Liver (tissue), 3 donors: ENCODE measurements around the gene ATP8B3.

ENCODE experiments used
- EGR1 ChIP-seq, 2 donors: IDR thresholded peaks; 2 replicates each; pipeline ENCODE4 v1.6.1; 2016 to 2018; ENCODE audit warnings: antibody characterized with exemption in 2 of 2, low read depth in 2 of 2
- FOXA1 ChIP-seq: IDR thresholded peaks from 2 replicates; pipeline ENCODE4 v1.6.1; 2016; ENCODE audit warnings: antibody characterized with exemption
- HNF4G ChIP-seq: IDR thresholded peaks from 2 replicates; pipeline ENCODE4 v1.6.1; 2016; ENCODE audit warnings: antibody characterized with exemption
- JUND ChIP-seq, 2 donors: IDR thresholded peaks; 2 replicates each; pipeline ENCODE4 v1.6.1; 2016; ENCODE audit warnings: antibody characterized with exemption in 2 of 2
- NR2F2 ChIP-seq: IDR thresholded peaks from 2 replicates; pipeline ENCODE4 v1.6.1; 2016; ENCODE audit warnings: antibody characterized with exemption
- RAD21 ChIP-seq, 2 donors: IDR thresholded peaks; 2 replicates each; pipeline ENCODE4 v1.6.1; 2016; ENCODE audit warnings: antibody characterized with exemption in 2 of 2, mild to moderate bottlenecking in 2 of 2
- SP1 ChIP-seq: IDR thresholded peaks from 2 replicates; pipeline ENCODE4 v1.6.1; 2018; ENCODE audit warnings: antibody characterized with exemption, mild to moderate bottlenecking
- TAF1 ChIP-seq: conservative IDR thresholded peaks from 2 replicates; pipeline ENCODE4 v1.6.1; 2016; ENCODE audit warnings: antibody characterized with exemption, mild to moderate bottlenecking
- YY1 ChIP-seq: IDR thresholded peaks from 2 replicates; pipeline ENCODE4 v1.6.1; 2016; ENCODE audit warnings: antibody characterized with exemption, mild to moderate bottlenecking
- TF ChIP-seq, protein P1 (sequence below): fragments of 150-350 bp; IDR thresholded peaks from 2 replicates; pipeline ENCODE4 v1.5.1; 2017; ENCODE audit warnings: improper control_type of control experiment, low read depth, low read length; ENCODE audit not compliant: missing input control
- TF ChIP-seq, protein P2 (sequence below): IDR thresholded peaks from 2 replicates; pipeline ENCODE4 v1.6.1; 2016; ENCODE audit warnings: antibody characterized with exemption
- TF ChIP-seq, protein P3 (sequence below): IDR thresholded peaks from 2 replicates; pipeline ENCODE4 v1.6.1; 2016; ENCODE audit warnings: antibody characterized with exemption
- donor health status: healthy.
- donor health status: healthy.

DNA sequence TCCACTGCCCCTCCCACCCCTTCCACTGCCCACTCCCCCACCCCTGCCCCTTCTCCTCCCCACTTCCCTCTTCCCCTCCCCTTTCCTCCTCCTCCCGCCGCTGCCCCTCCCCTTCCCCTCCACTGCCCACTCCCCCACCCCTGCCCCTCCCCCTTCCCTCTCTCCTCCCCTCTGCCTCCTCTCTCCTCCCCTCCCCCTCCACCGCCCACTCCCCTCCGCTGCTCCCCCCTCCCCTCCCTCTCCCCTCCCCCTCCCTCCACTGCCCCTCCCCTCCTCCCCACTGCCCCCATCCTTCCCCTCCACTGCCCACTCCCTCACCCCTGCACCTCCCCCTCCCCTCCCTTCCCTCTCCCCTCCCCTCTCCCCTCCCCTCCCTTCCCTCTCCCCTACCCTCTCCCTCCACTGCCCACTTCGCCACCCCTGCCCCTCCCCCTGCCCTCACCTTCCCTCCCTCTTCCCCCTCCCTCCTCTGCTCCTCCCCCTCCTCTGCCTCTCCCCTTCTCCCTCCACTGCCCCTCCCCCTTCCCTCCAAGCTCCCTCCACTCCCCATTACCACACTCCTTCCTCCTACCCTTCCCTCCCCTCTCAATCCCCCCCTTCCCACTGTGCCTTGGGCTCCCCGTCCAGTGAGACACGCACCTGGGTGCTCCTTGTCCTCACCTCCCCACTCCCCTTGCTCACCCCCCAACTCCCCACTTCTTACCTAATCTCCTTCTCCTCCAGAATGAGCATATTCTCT is 21.9 kb downstream of the ATP8B3 start:
- TF ChIP-seq, protein P1, sequence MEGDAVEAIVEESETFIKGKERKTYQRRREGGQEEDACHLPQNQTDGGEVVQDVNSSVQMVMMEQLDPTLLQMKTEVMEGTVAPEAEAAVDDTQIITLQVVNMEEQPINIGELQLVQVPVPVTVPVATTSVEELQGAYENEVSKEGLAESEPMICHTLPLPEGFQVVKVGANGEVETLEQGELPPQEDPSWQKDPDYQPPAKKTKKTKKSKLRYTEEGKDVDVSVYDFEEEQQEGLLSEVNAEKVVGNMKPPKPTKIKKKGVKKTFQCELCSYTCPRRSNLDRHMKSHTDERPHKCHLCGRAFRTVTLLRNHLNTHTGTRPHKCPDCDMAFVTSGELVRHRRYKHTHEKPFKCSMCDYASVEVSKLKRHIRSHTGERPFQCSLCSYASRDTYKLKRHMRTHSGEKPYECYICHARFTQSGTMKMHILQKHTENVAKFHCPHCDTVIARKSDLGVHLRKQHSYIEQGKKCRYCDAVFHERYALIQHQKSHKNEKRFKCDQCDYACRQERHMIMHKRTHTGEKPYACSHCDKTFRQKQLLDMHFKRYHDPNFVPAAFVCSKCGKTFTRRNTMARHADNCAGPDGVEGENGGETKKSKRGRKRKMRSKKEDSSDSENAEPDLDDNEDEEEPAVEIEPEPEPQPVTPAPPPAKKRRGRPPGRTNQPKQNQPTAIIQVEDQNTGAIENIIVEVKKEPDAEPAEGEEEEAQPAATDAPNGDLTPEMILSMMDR, result no peak
- TF ChIP-seq RAD21 (IDR thresholded peaks at IDR 0.05) (no peak), EGR1 (IDR thresholded peaks at IDR 0.05; ENCODE audit: low read depth in 2 of 2) (no peak), JUND (IDR thresholded peaks at IDR 0.05) (no peak), NR2F2 (no peak), FOXA1 (no peak), YY1 (no peak), HNF4G (no peak), TAF1 (no peak), SP1 (no peak)
- TF ChIP-seq, protein P2, sequence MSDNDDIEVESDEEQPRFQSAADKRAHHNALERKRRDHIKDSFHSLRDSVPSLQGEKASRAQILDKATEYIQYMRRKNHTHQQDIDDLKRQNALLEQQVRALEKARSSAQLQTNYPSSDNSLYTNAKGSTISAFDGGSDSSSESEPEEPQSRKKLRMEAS, result no peak
- TF ChIP-seq, protein P3, sequence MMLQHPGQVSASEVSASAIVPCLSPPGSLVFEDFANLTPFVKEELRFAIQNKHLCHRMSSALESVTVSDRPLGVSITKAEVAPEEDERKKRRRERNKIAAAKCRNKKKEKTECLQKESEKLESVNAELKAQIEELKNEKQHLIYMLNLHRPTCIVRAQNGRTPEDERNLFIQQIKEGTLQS, result no peak
